Stimulated activated CD4-positive, alpha-beta T cell treated with anti-CD3 and anti-CD28 coated beads, Interleukin-15, amount 100 ng/mL, for 1 hour (primary cell): Measurements from ENCODE around the gene BLACAT1.
"Not testable (repeated sequence)": the region's sequence is repeated elsewhere in the genome, so short reads cannot be mapped to it uniquely, and the experiment has no call there.

Experiments
- DNase-seq, 2 donors: peaks; one replicate each; pipeline ENCODE4 v3.0.0-alpha.2; 2020; ENCODE audit warnings: low read depth in 1 of 2, low spot score in 1 of 2

Gene BLACAT1

DNA sequence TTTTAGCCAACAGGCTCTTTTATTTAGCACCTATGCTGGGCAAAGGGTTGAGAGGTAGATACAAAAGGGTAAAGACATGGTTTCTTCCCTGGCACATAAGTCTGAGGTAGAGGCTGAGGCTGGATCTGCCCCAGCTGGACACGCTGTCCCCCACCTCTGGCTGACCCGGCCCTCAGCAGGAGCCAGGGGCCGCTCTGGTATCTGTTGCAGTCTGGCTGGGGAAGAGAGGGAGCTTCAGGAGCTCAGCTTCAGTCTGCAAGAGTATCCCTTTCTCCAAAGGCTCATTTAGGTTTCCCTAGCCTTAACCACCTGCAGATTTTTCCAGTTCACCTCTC lies 14.2 kb downstream of the BLACAT1 start:
- no peak for DNase-seq

- no peak for DNase-seq
Measured at GRCh38 chr1:205441318-205441633, 14.6 kb downstream of the BLACAT1 start.

DNA sequence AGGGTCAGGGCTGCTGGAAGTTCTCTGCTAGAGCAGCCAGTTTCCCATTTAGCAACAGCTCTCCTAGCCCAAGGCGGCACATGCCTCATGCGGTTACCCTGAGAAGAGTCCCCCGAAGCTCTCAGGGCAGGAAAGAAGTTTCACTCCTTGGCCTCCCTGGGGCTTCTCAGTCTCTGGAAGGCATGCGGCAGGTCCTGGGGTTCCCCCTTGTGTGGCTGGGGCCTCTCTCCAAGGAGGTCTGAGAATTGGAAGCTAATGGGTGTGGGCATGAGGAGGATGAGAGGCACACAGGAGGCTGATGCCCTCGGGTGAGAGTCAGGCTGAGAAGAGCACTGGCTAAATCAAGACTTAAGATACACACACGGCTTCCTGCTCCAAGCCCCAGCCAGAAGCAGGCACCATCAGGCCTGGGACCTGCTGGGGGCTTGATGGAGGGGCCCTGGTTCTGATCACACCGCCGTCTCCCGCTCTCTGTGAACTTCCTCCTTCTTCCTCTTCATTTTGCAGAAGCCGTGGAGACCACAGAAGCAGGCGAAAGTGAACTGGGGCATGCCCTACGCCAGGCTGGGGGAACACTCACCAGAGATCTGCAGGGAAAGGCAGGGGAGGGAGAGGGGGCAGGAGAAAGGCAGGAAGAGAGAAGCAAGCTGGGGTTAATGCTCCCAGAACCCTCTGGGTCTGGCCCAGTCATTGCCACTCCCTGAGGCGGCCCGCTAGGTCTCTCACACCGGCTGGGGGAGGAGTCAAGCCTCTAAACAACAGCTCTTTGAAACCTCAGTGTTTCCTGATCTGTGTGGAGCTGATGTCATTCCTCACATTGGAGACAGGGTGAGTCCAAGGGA lies 15.1 kb downstream of the BLACAT1 start:
- DNase-seq: peak; percentile 29 to 38

- DNase-seq: no peak
Measured at GRCh38 chr1:205440121-205440475, 15.7 kb downstream of the BLACAT1 start.

DNA sequence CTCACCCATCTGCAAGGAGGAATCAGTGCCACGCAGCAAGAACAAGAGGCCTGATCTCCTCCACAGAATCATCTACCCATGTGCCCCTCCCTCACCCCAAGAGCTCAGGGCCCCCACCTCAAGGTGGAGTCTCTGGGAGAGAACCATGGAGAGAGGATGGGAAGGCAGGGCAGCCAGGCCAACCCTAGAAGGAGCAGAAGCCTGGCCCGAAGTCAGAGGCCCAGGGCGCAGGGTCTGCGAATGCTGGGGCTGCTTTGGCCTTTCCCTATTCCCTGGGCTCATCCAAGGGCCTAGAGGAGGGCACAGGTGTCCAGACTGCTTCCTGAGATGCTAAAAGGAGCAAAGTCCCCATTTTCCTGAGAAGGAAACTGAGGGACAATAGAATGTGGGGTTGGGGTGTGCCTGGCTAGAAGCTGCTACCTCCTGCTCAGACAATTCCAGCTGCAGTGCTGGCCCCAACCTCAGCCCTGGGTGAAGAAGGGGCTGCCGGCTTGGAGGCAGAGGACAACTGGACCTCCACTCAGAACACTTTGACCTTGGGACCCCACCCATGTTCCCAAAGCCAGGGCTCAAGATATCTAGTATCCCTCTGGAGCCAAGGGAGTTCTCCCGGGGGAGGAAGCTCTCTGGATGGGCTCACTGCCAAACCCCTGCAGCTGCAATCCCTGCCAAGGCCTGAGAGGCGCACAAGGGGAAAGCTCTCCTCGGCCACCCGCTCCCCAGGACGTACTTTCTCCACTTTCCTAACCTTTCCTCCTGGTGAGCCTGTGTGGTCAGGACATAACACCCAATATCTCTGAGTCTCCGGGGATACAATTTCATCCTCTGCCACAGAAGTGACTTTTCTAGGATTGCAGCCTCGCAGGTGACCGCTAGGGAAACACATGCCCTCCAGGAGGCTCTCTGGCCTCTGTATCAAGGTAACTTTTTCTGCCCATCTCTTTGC lies 17.4 kb downstream of the BLACAT1 start:
- no peak for DNase-seq

GRCh38 chr1:205437570-205437969 lies 18.3 kb downstream of the BLACAT1 start:
- DNase-seq: no peak

- no peak for DNase-seq
Measured at GRCh38 chr1:205436776-205437410, 19.0 kb downstream of the BLACAT1 start.

- no peak for DNase-seq
Measured at GRCh38 chr1:205435578-205436573, 20.0 kb downstream of the BLACAT1 start.

DNA sequence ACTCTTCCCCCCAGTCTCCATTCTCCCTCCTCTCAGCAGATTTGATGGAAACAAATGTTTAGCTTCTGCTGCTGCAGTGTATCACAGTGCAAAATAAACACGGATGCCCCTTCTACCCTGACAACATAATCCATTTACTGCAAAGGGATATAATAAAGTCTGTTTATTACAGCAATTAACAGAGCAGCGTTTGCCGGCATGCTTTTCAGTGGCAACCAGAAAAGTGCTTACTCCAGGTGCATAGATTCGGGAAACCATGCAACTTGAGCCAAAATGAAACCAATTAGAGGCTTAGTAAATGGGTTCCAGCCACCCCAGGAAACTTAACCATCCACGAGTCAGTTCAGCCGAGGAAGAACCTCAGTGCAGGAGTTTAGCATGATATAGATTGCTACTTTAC lies 21.1 kb downstream of the BLACAT1 start:
- DNase-seq: no peak

DNA sequence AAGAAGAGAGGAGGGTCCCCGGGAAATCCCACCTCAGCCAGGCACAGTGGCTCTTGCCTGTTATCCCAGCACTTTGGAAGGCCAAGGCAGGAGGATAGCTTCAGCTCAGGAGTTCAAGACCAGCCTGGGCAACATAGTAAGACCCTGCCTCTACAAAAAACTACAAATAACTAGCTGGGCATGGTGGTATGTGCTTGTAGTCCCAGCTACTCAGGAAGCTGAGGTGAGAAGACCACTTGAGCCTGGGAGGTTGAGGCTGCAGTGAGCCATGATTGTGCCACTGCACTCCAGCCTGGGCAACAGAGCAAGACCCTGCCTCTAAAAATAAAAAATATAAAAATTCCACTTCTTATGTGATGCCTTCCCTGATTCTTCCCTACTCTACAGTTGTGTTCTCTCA lies 23.2 kb downstream of the BLACAT1 start:
- not testable (repeated sequence) for DNase-seq

DNA sequence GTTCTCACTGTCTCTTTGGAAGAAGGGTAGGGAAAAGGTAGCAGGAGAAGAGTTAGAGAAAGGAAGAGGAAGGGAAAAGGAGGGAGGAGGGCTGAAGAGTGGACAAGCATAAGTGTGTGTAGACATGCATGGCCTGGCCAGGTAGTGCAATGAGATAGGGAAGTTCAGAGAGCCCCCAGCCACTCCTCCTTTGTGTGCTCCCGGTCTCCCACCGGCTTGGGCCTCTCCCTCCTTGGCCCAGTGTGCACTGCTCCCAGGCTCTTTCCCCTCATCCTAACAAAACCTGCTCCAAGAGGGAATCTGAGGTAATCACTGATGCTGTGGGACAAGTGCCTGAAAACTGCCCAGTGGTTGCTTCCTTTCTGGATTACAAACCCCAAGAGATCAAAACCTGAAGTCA lies 23.7 kb downstream of the BLACAT1 start:
- no peak for DNase-seq

- peak; percentile 16 to 46 for DNase-seq
Measured at GRCh38 chr1:205430696-205431305, 25.0 kb downstream of the BLACAT1 start.

- DNase-seq: no peak
Measured at GRCh38 chr1:205429762-205430695, 25.8 kb downstream of the BLACAT1 start.

DNA sequence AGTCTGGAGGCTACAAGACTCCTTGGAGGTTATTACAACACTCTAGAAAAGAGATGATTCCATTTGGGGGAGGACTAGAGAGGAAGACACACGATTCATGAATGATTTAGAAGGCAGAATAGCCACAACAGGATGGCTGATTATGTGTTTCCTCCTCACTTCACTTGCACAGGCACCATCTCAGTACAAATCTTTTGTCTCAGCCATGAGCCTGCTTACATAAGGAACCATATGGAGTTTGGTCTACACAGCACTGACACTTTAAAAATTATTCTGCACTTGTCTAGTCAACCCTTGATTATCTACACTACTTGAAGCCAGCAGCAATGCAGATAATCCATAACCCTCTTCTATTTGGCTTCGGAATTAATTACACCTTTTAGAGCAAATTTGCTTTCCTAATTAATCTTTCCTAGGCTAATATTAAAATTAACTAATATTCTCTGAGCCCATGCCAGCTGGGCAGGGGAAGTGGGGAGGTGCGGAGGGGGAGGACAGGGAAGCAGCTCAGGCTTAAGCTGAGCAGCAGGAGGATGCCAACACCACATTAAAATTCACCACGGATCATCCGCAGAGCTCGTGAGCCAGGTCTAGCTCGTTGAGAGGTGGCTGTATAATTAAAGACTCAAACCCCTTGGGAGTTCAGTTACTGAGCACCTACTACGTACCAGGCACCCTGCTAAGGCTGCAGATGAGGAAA lies 30.8 kb downstream of the BLACAT1 start:
- DNase-seq: no peak

DNA sequence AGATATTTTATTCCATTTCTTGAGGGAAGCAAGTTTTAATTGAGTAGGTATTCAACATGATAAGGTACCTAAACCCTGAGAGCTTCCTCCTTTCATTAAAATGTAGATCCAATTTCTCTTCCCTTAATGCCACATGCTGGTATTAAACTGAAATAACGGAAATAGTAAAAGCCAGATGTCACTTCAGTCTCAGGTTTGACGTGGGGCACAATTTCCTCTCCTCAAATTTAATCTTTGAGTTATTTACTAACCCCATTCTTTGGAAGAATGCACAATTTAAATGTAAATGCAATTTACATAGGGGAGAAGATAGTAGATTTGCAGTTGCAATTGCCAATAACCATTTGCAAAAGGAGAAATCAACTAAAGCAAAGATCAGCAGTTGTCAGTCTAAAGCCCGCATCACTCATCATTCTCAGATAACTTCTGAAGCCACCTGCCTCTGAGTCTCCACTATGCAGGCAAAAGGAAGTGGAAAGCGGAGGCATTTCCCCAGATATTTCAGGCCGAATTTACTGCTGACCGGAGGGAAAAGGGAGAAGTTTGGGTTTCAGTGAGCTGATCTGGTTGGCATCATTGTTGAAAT lies 31.9 kb downstream of the BLACAT1 start:
- DNase-seq: no peak

DNA sequence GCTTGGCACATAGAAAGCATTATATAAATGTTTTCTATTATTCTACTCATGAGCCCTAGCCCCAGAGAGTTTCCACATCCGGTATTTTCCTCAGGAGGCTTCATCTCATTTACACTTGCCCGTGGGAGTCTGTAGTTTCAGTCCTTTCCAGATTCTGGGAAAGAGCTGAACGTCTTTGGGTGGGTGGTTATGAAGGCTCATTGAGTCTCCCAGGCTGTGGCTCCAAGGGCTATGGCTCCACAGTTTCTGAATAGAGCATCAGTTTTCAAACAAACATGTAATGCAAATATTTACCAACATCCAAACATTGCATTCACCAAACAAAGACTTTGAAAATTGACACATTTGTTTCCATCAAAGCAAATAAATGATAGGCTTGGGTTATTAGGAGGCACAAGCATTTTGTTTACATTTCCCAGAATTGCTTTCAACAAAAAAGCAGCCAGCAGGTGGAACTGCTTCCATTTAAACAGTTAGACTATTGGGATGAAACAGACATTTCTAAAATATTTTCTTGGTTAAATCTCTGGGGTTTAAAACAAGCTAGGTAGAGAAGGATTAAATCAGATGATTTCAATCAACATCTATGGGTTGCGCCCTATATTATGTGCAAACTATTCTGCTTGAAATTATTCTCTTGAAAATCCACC lies 32.7 kb downstream of the BLACAT1 start:
- no peak for DNase-seq

- no peak for DNase-seq
Measured at GRCh38 chr1:205421798-205422197, 34.0 kb downstream of the BLACAT1 start, which contains the start of gene LEMD1. TSS of gene LEMD1 (minus strand) at chr1:205422056. CDS start at chr1:205420536, 1,520 bp downstream.

DNA sequence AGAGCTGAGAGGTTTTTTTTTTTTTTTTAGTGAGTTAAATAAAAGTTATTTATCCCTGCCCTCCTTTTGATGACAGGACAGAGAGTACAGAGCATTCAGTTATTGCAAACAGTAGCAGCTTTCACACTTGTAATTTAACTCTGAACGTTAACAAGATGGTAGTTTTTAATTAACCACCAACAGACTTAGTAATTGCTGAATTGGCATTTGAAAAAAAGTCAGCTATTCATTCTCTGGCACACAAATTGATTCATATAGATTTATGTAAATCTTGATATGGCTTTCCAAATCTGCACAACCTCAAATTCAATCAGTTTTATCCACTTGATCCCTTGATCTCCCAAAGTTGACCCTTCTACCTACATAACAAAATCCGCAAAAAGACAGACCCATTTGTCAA lies 34.9 kb downstream of the BLACAT1 start:
- DNase-seq: no peak
